GM18517 (cell line): ENCODE data around the gene MGMT.

ENCODE experiments used
- ATAC-seq: cut with Tn5 transposase; IDR thresholded peaks from one replicate; pipeline ENCODE4 v1.9.1; 2021; ENCODE audit warnings: mild to moderate bottlenecking, moderate library complexity; ENCODE audit not compliant: unreplicated experiment

The MGMT gene

GRCh38 chr10:129581827-129582411 lies 114.9 kb downstream of the MGMT start:
- no peak for ATAC-seq

DNA sequence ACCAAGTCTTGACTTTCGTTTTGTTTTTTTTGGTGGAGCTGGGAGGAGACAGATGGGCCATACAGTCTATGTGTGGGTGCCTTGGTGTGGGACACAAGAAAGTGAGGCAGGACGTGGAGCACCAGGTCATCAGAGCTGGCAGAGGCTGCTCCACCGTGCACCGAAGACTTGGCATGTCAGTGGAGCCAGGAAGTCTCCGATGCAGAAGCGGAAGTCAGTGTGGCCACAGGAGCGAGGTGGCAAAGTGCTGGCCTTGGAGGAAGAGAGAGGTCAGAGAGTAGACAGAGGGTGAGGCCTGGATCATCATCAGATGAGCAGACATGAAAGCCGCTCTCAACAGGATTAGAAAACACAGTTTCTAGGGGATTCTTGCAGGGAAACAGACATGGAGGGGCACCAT lies 116.8 kb downstream of the MGMT start:
- ATAC-seq = no peak

DNA sequence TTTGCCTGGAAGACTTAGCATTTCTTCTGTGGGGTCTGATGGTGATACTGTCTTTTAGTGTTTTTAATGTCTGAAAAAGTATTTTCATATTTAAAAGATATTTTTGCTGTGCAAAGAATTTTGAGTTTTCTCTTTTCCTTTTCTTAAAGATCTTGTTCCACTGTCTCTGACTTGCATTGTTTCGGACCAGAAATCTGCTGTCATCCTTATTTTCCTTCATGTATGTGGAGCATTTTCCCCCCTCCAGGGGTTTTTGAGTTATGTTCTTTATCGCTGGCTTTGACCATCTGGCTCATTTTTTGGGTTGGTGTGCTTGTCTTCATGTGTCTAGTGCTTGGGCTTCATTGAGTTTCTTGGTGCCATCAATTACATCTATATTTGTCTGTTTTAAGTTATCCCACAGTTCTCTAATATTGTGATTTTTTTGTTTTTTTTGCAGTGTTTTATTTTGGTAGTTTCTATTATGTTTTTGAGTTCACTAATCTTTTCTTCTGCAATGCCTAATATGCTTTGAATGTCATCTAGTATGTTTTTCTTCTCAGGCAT lies 119.9 kb downstream of the MGMT start:
- no peak for ATAC-seq

DNA sequence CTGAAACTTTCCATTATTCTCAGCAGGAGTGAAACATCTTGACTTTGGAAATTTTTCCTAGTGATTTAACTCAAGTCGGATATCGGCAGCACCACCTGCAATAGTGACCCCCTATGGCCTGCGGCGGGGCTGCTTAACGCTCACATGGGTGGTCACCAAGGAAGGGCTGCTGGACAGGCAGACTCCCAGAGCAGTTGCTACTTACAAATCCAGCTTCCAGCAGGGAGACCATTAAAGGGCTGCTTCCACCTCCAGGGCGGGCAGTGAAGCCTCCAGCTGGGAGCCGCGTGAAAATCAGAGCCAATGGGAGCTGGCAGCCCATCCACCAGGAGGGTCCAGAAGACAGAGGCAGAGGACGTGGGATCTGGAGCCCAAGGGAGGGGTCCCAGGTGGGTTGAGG lies 122.5 kb downstream of the MGMT start:
- no peak for ATAC-seq

GRCh38 chr10:129593953-129594352 lies 126.9 kb downstream of the MGMT start:
- ATAC-seq = no peak

- ATAC-seq = no peak
These were observed 127.8 kb downstream of the MGMT start for GRCh38 chr10:129594811-129595210.

- ATAC-seq = no peak
These were observed 131.4 kb downstream of the MGMT start for GRCh38 chr10:129598413-129598812.

DNA sequence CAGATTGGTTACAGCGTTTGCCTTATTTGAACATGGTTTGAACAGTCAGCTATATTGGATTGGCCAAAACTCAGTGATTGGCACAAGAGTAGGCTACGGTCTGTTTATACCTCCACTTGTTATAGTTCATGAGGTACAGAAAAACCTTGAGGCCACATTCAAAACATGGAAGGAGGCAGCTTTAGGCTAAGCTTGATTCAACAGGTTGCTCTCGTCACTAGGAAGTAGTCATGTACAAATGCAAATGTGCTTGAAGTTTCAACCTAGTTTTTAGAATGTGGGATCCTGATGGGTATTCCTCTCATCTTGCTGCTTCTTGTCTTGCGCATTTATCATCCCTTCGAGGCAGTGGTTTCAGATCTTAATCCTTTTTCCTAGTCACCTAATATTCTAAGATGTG lies 132.1 kb downstream of the MGMT start:
- no peak for ATAC-seq

DNA sequence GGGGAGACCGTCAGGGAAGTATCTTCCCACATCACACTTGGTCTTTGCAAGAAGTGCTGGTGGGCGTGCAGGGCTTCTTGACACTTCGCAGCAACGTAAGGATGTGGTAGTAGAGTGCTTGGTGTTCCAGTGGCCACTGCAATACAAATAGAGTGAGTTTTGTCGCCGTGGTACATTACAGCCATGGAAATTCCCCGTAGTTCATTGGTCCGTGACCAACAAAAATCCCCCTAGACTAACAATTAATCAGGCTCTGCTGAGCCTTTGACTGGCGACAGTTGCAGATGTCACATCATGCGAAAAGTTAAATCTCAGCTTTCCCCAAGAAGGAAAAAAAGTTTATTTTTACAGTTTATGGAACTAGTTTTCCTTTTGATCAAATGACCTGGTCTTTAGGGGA lies 134.7 kb downstream of the MGMT start:
- ATAC-seq = no peak

GRCh38 chr10:129602938-129603535 lies 136.0 kb downstream of the MGMT start:
- no peak for ATAC-seq

- ATAC-seq = peak; percentile 42
These were observed 137.4 kb downstream of the MGMT start for GRCh38 chr10:129604333-129605032.

DNA sequence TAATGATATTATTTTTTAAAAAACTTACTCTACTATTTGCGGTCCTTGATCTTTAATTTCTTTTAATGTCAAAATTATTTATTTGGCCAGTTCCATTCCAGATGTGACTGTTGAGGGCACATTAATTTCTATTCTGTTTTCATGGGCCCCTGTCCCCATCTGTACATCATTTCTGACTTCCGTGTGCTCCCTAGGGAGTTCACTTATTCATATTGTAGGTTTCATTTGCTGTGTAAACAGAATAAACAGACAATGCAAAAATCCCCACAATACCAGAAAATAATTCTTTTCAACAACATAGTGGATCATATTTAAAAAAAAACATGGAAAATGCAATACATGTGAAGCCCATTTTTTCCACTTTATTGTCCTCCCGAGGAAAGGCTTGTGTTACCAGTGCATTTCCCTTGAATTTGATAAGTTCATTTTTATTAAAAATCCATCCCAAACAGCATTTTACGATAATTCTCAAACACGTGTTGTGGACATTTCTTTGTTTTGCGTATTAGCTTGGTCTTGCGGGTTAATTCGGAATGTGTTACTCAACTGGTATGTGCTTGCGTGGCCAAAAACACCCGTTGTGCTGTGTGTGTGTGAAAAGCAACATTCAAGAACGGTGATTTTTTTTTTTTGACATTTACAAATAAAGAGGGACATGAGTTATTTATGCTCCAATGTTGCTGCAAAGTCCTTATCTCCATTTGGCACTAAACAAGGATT lies 138.4 kb downstream of the MGMT start:
- no peak for ATAC-seq

DNA sequence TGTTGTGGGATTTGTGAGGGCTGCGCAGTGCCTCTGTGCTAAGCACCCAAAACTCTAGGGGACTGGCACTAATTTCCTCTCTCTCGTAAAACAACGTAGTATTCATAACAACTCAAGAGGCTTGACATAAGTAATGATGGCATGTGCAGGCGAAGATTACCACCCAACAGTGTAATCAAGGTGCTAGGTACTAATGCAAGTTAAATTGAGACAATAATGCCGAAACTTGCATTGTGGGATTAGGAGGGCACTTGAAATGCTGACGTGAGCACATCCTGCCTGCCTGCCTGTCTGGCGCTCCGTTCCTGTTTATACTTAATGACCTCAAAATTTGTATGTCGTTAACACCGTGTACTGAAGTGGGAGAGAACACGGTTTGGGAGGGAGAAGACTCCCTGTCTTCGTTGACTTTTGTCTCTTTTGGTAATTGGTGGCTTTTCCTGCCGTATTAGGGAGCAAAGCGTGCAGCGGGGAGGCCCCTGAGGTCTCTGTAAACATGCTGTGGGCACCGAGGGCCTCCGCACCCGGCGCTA lies 139.0 kb downstream of the MGMT start:
- ATAC-seq = no peak

DNA sequence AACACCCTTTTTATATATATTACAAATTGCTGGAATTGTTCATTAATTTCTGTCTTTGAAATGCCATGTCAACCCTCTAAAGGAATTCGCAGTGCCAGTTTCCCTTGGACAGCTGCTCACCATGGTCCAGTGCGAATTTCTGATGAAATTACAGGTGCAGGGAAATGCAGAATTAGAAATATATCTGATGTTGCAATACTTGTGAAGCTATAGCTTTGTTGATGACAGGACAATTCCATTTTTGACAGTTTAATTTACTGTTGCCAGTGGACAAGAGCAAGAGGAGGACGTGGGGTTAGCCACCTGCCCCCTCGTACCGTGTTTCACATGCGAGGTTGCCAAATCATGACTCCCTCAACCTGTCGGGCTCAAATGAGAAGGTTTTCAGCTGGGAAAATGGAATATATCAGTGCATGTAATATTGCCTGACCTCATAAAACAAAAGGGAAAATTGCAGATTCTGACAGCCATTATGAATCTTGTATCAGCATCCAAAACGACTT lies 140.6 kb downstream of the MGMT start:
- no peak for ATAC-seq

- no peak for ATAC-seq
These were observed 141.6 kb downstream of the MGMT start for GRCh38 chr10:129608653-129609052.

GRCh38 chr10:129609551-129609950 lies 142.5 kb downstream of the MGMT start:
- no peak for ATAC-seq

GRCh38 chr10:129612481-129613109 lies 145.6 kb downstream of the MGMT start:
- ATAC-seq = no peak

DNA sequence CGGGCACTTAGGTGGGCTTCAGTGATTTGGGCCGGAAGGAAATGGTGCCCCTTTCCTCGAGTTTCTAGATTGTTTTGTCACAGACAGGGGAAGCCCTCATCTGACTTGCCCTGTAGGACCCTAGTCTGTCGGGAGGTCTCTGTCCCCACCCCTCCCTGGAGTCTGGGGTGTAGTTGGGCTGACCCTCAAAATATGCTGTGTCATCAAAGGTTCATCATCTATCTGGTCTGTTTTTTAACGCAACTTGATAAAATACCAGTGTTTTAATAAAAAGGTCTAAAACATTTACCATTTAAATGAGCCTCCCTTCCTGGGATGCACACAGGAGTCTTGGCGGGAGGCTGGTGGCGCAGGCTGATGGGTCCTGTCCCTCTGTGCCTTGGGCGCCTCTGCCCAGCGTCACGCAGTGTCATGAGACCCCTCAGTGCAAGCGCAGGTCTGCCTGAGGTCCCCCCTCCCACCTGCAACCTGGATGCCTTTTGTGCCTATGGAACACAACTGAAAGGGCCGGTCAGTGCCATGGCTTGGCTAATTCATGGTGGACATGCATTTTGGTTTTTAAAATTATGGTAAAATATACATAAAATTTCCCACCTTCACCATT lies 146.4 kb downstream of the MGMT start:
- ATAC-seq = no peak

DNA sequence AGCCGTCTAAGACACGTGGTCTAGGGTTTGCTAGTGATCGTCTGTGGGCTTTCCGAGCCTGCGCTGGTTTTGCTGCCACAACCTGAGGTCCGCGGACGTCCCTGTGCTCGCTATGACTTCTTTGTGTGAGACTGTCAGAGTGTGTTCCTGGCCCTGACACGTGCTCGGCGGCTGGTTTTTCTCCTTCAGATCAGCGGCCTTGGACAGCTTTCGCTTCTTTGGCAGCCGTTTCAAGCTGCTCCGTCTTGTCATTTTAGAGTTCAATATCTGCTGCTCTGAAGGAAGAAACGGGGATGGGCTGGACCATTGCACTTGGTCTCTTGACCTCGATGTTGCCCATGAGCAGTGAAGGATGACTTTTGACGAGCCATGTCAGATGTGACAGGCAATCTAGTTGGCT lies 147.3 kb downstream of the MGMT start:
- no peak for ATAC-seq

DNA sequence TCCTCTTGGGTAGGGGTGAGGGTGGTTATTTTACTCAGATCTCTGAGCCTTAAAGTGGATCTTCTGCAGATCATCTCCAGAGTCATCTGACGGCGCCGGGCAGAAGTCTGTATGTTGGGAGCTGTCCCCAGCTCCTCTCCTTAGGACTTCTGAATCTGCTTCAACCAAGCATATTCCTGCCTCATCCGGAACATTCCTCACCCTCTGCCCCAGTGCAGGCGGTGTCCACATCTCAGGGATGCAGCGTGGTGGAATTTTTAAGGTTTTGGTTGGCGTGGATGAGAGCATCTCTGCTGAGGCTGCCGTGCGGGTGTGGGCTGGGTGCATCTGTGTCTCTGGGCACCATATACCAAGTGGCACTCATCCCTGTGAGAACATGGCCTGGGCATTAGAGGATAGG lies 148.3 kb downstream of the MGMT start:
- ATAC-seq = no peak
